Measurements from ENCODE around the gene TOMM20L.
"Not testable (repeated sequence)": the region's sequence is repeated elsewhere in the genome, so short reads cannot be mapped to it uniquely, and the experiment has no call there.

The TOMM20L gene

GRCh38 chr14:58395812-58396788 lies at the start of gene TOMM20L:
Gene TOMM20L, plus strand, starts transcription at chr14:58395930. Its CDS starts 28 bp downstream, at chr14:58395958.
- ATAC-seq (replicated peaks; ENCODE audit: extremely low read depth, poor library complexity, severe bottlenecking) (peak; percentile 81), DNase-seq (ENCODE audit: low spot score in 2 of 2) (peak; percentile 57 to 58)
- Mint-ChIP-seq H3K27ac (ENCODE audit: low read depth) (peak within 1 kb of the TSS; percentile 86), H3K27me3 (no peaks in the 10 kb centered on the region), H3K4me1 (peaks cover 17% of the 10 kb centered on the region), H3K4me3 (peak within 1 kb of the TSS; percentile 82), H3K9me3 (no peaks in the 10 kb centered on the region), H3K36me3 (ENCODE audit: insufficient read depth) (peaks cover 2% of the 10 kb centered on the region)

- Mint-ChIP-seq H3K9me3 (no peaks in the 10 kb centered on the region), H3K36me3 (ENCODE audit: insufficient read depth) (peaks cover 49% of the 10 kb centered on the region), H3K4me3 (peak overlapping the region; percentile 62), H3K27ac (ENCODE audit: low read depth) (peak overlapping the region; percentile 86), H3K4me1 (peaks cover 34% of the 10 kb centered on the region), H3K27me3 (no peaks in the 10 kb centered on the region)
- ATAC-seq (replicated peaks; ENCODE audit: extremely low read depth, poor library complexity, severe bottlenecking) = no peak
- DNase-seq (ENCODE audit: low spot score in 2 of 2) = no peak
Measured at GRCh38 chr14:58353516-58354299, 42.0 kb upstream of the TOMM20L start.

GRCh38 chr14:58354808-58355207 lies 40.9 kb upstream of the TOMM20L start:
- no peaks in the 10 kb centered on the region for H3K9me3 Mint-ChIP-seq
- peak overlapping the region; percentile 34 for H3K4me3 Mint-ChIP-seq

GRCh38 chr14:58356268-58356667 lies 39.5 kb upstream of the TOMM20L start:
- H3K4me1 Mint-ChIP-seq = peaks cover 28% of the 10 kb centered on the region
- H3K9me3 Mint-ChIP-seq = no peaks in the 10 kb centered on the region
- H3K27me3 Mint-ChIP-seq = no peaks in the 10 kb centered on the region
- DNase-seq (ENCODE audit: low spot score in 2 of 2) = no peak
- ATAC-seq (replicated peaks; ENCODE audit: extremely low read depth, poor library complexity, severe bottlenecking) = no peak
- H3K36me3 Mint-ChIP-seq (ENCODE audit: insufficient read depth) = peaks cover 44% of the 10 kb centered on the region
- no peak overlapping the region for H3K4me3 Mint-ChIP-seq
- H3K27ac Mint-ChIP-seq (ENCODE audit: low read depth) = no peak overlapping the region

More at GRCh38 chr14:58354808-58355207, 40.9 kb upstream of the TOMM20L start:
- H3K27me3 Mint-ChIP-seq = no peaks in the 10 kb centered on the region
- DNase-seq (ENCODE audit: low spot score in 2 of 2) = no peak
- ATAC-seq (replicated peaks; ENCODE audit: extremely low read depth, poor library complexity, severe bottlenecking) = no peak
- H3K27ac Mint-ChIP-seq (ENCODE audit: low read depth) = peak overlapping the region; percentile 86
- peaks cover 45% of the 10 kb centered on the region for H3K36me3 Mint-ChIP-seq (ENCODE audit: insufficient read depth)
- peaks cover 34% of the 10 kb centered on the region for H3K4me1 Mint-ChIP-seq

GRCh38 chr14:58362272-58362671 lies 33.5 kb upstream of the TOMM20L start:
- H3K4me3 Mint-ChIP-seq; H3K4me1 Mint-ChIP-seq; ATAC-seq (replicated peaks; ENCODE audit: extremely low read depth, poor library complexity, severe bottlenecking); DNase-seq (ENCODE audit: low spot score in 2 of 2); H3K27me3 Mint-ChIP-seq; H3K27ac Mint-ChIP-seq (ENCODE audit: low read depth); H3K9me3 Mint-ChIP-seq: not testable (repeated sequence)
- peaks cover 44% of the 10 kb centered on the region for H3K36me3 Mint-ChIP-seq (ENCODE audit: insufficient read depth)

GRCh38 chr14:58362798-58363412 lies 32.8 kb upstream of the TOMM20L start:
- no peak for ATAC-seq (replicated peaks; ENCODE audit: extremely low read depth, poor library complexity, severe bottlenecking)
- no peaks in the 10 kb centered on the region for H3K4me1 Mint-ChIP-seq
- H3K36me3 Mint-ChIP-seq (ENCODE audit: insufficient read depth) = peaks cover 43% of the 10 kb centered on the region
- no peak for DNase-seq (ENCODE audit: low spot score in 2 of 2)
- no peak overlapping the region for H3K4me3 Mint-ChIP-seq
- H3K27ac Mint-ChIP-seq (ENCODE audit: low read depth) = no peak overlapping the region
- no peaks in the 10 kb centered on the region for H3K9me3 Mint-ChIP-seq
- H3K27me3 Mint-ChIP-seq = no peaks in the 10 kb centered on the region

GRCh38 chr14:58364316-58364715 lies 31.4 kb upstream of the TOMM20L start:
- DNase-seq (ENCODE audit: low spot score in 2 of 2) (no peak), ATAC-seq (replicated peaks; ENCODE audit: extremely low read depth, poor library complexity, severe bottlenecking) (no peak)
- peak overlapping the region; percentile 4 for H3K27ac Mint-ChIP-seq (ENCODE audit: low read depth)
- no peaks in the 10 kb centered on the region for H3K9me3 Mint-ChIP-seq
- H3K4me1 Mint-ChIP-seq = no peaks in the 10 kb centered on the region
- H3K27me3 Mint-ChIP-seq = no peaks in the 10 kb centered on the region
- H3K36me3 Mint-ChIP-seq (ENCODE audit: insufficient read depth) = peaks cover 49% of the 10 kb centered on the region
- no peak overlapping the region for H3K4me3 Mint-ChIP-seq

- DNase-seq (ENCODE audit: low spot score in 2 of 2) (no peak), ATAC-seq (replicated peaks; ENCODE audit: extremely low read depth, poor library complexity, severe bottlenecking) (no peak)
- peaks cover 38% of the 10 kb centered on the region for H3K36me3 Mint-ChIP-seq (ENCODE audit: insufficient read depth)
- H3K9me3 Mint-ChIP-seq = no peaks in the 10 kb centered on the region
- no peak overlapping the region for H3K27ac Mint-ChIP-seq (ENCODE audit: low read depth)
- H3K4me3 Mint-ChIP-seq = no peak overlapping the region
- H3K27me3 Mint-ChIP-seq = no peaks in the 10 kb centered on the region
- no peaks in the 10 kb centered on the region for H3K4me1 Mint-ChIP-seq
Measured at GRCh38 chr14:58367296-58367695, 28.4 kb upstream of the TOMM20L start.

GRCh38 chr14:58368956-58369355 lies 26.8 kb upstream of the TOMM20L start:
- H3K9me3 Mint-ChIP-seq = no peaks in the 10 kb centered on the region
- ATAC-seq (replicated peaks; ENCODE audit: extremely low read depth, poor library complexity, severe bottlenecking) = no peak
- peaks cover 44% of the 10 kb centered on the region for H3K36me3 Mint-ChIP-seq (ENCODE audit: insufficient read depth)
- H3K4me3 Mint-ChIP-seq = no peak overlapping the region
- DNase-seq (ENCODE audit: low spot score in 2 of 2) = no peak
- H3K27me3 Mint-ChIP-seq = no peaks in the 10 kb centered on the region
- H3K27ac Mint-ChIP-seq (ENCODE audit: low read depth) = peak overlapping the region; percentile 35
- no peaks in the 10 kb centered on the region for H3K4me1 Mint-ChIP-seq

GRCh38 chr14:58376791-58377190 lies 18.9 kb upstream of the TOMM20L start:
- H3K4me1 Mint-ChIP-seq = peaks cover 13% of the 10 kb centered on the region
- ATAC-seq (replicated peaks; ENCODE audit: extremely low read depth, poor library complexity, severe bottlenecking) = no peak
- DNase-seq (ENCODE audit: low spot score in 2 of 2) = no peak
- no peak overlapping the region for H3K27ac Mint-ChIP-seq (ENCODE audit: low read depth)
- peaks cover 32% of the 10 kb centered on the region for H3K36me3 Mint-ChIP-seq (ENCODE audit: insufficient read depth)
- H3K9me3 Mint-ChIP-seq = no peaks in the 10 kb centered on the region
- H3K4me3 Mint-ChIP-seq = no peak overlapping the region
- no peaks in the 10 kb centered on the region for H3K27me3 Mint-ChIP-seq

GRCh38 chr14:58390830-58391229 lies 4.9 kb upstream of the TOMM20L start:
- Mint-ChIP-seq H3K27ac (ENCODE audit: low read depth) (no peak overlapping the region), H3K9me3 (no peaks in the 10 kb centered on the region), H3K4me1 (peaks cover 5% of the 10 kb centered on the region), H3K36me3 (ENCODE audit: insufficient read depth) (peaks cover 3% of the 10 kb centered on the region), H3K27me3 (no peaks in the 10 kb centered on the region), H3K4me3 (no peak overlapping the region)
- ATAC-seq (replicated peaks; ENCODE audit: extremely low read depth, poor library complexity, severe bottlenecking) (no peak), DNase-seq (ENCODE audit: low spot score in 2 of 2) (no peak)

GRCh38 chr14:58395562-58395811 lies 243 bp upstream of the TOMM20L start:
- ATAC-seq (replicated peaks; ENCODE audit: extremely low read depth, poor library complexity, severe bottlenecking) (no peak), DNase-seq (ENCODE audit: low spot score in 2 of 2) (no peak)
- peaks cover 2% of the 10 kb centered on the region for H3K36me3 Mint-ChIP-seq (ENCODE audit: insufficient read depth)
- H3K27me3 Mint-ChIP-seq = no peaks in the 10 kb centered on the region
- no peaks in the 10 kb centered on the region for H3K9me3 Mint-ChIP-seq
- H3K27ac Mint-ChIP-seq (ENCODE audit: low read depth) = peak overlapping the region; percentile 44
- peaks cover 17% of the 10 kb centered on the region for H3K4me1 Mint-ChIP-seq
- H3K4me3 Mint-ChIP-seq = peak overlapping the region; percentile 82
